Aorta (tissue), 5 donors: Measurements from ENCODE around the gene NFATC1. TPM values are rescaled to one million over a fixed set of nuclear protein-coding genes. Genes with fewer than 3 reads are reported as not detected.

Source experiments
- ATAC-seq: fragments of 200-7000 bp; cut with Tn5 transposase; one replicate; pipeline ENCODE4 v1.9.1; 2022; ENCODE audit warnings: moderate library complexity; ENCODE audit not compliant: low FRiP score
- DNase-seq, 2 donors: peaks; one replicate each; pipeline ENCODE4 v3.0.0-alpha.2; 2020
- H3K27ac ChIP-seq, 2 donors: one replicate each; pipeline ENCODE4 v1.5.1; 2013; ENCODE audit warnings: low read length in 2 of 2, mild to moderate bottlenecking in 2 of 2, moderate library complexity in 2 of 2, control low read depth in 1 of 2, inconsistent platforms in 1 of 2, low read depth in 1 of 2
- H3K27me3 ChIP-seq, 2 donors: one replicate each; pipeline ENCODE4 v1.6.1; 2013; ENCODE audit warnings: control low read depth in 1 of 2, low read length in 1 of 2, mild to moderate bottlenecking in 1 of 2, moderate library complexity in 1 of 2; ENCODE audit not compliant: insufficient read depth in 2 of 2, control insufficient read depth in 1 of 2
- H3K36me3 ChIP-seq, 2 donors: one replicate each; pipeline ENCODE4 v1.6.1; 2013; ENCODE audit warnings: control low read depth in 1 of 2, low read length in 1 of 2, mild to moderate bottlenecking in 1 of 2; ENCODE audit not compliant: insufficient read depth in 2 of 2, control insufficient read depth in 1 of 2
- H3K4me1 ChIP-seq, 2 donors: one replicate each; pipeline ENCODE4 v1.6.1; 2013; ENCODE audit warnings: low read length in 2 of 2, control low read depth in 1 of 2, mild to moderate bottlenecking in 1 of 2, moderate library complexity in 1 of 2; ENCODE audit not compliant: insufficient read depth in 2 of 2, control insufficient read depth in 1 of 2
- H3K4me3 ChIP-seq, 2 donors: one replicate each; pipeline ENCODE4 v1.5.1; 2013; ENCODE audit warnings: low read length in 2 of 2, control low read depth in 1 of 2, mild to moderate bottlenecking in 1 of 2
- H3K9me3 ChIP-seq: one replicate; pipeline ENCODE4 v1.6.1; 2013; ENCODE audit warnings: mild to moderate bottlenecking, low read length; ENCODE audit not compliant: control insufficient read depth
- WGBS, 2 donors: extraction: QIAGEN DNeasy Blood & Tissue Kit; methylation state at CpG; one replicate each; pipeline ENCODE4 v1.1.7; 2013; 5-methylcytosine and 5-hydroxymethylcytosine counted together
- intact Hi-C, 2 donors: fragments of 100-400 bp; cut with DNase I; formaldehyde crosslinking; loops; one replicate each; pipeline versions ENCODE4 v1.14.2 to v1.15.0; 2022
- polyA plus RNA-seq, 2 donors: library from polyadenylated mRNA; stranded (reverse); fragments of 200-250 nt; gene quantifications; one replicate each; pipeline ENCODE4 v1.2.3, GENCODE V29; 2013
- total RNA-seq, 2 donors: library from RNA; stranded (reverse); fragmentation: NEBNext Ultra II Directional; extraction: Animal tissue kit (Norgen Biotek cat#: 25700); gene quantifications; one replicate each; pipeline ENCODE4 v1.2.1, GENCODE V29; 2021
- donor health status: healthy with polysubstance abuse.
- donor health status: Bipolar disorder and iron deficiency.
- donor health status: DM: no; HTN: no; CAD: no.
- donor health status: DM: no; HTN: no; CAD: no.
- donor health status: DM: yes; HTN: yes; CAD: no.

NFATC1 gene
- total and polyA plus RNA-seq, 4 donors, result 2.0 to 39.2 (median 22.2) TPM

DNA sequence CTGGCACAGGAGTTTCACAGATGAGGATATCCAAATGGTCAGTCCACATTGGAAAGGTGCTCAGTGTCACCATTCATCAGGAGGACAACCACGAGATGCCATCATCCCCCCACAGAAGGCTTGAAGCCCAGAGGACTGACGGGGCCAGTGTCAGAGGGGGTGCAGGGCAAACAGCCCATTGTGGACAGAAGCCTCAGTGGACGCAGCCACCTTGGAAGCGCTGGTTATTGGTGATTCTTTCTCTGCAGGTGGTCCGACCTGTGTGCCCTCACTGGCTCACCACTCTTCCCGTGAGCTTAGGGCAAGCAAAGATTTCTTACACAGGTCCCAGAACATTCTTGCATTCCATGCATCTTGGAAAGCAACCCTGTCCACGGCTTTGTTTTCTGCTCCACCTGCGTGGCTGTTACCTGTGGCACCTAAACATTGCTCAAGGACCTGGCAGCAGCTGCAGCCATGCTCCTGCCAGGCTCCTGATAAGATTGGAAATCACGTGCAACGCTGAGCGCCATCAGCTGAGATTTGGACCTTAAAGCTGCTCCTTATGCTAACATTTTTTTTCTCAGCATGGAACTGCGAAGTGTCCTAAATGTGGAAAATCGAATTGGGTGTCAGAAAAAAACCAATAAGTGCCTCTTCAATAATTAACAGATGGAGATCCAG is 172.9 kb downstream of the NFATC1 start:
- Histone ChIP-seq H3K27me3 (no peaks in the 10 kb centered on the region), H3K36me3 (no peaks in the 10 kb centered on the region), H3K9me3 (peaks cover 4% of the 10 kb centered on the region), H3K4me3 (no peak overlapping the region), H3K27ac (no peak overlapping the region), H3K4me1 (peaks cover 3 to 6% of the 10 kb centered on the region in 2 donors)
- intact Hi-C loops, result no loop called here
- WGBS, 2 donors, result 94% methylated on average over 13 of the region's 13 CpGs
- ATAC-seq (no peak), DNase-seq (peak in 1 of 2 donors; percentile 48)

DNA sequence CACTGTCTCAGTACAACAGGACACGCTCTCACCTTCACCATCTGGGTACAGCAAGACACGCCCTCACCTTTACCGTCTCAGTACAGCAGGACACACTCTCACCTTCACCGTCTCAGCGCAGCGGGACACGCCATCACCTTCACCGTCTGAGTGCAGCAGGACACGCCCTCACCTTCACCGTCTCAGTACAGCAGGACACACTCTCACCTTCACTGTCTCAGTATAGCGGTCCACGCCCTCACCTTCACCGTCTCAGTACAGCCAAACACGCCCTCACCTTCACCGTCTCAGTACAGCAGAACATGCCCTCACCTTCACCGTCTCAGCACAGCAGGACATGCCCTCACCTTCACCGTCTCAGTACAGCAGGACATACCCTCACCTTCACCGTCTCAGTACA is 174.0 kb downstream of the NFATC1 start:
- WGBS, 2 donors, result 93 to 96% methylated on average over 18 of the region's 18 CpGs
- peaks cover 3 to 6% of the 10 kb centered on the region in 2 donors for H3K4me1 ChIP-seq
- H3K36me3 ChIP-seq, result no peaks in the 10 kb centered on the region
- H3K27me3 ChIP-seq, result no peaks in the 10 kb centered on the region
- H3K9me3 ChIP-seq, result peaks cover 4% of the 10 kb centered on the region
- ATAC-seq (no peak), DNase-seq (peak; percentile 33 to 57)
- H3K4me3 ChIP-seq, result no peak overlapping the region
- H3K27ac ChIP-seq, result no peak overlapping the region
- intact Hi-C loops, result loop anchor here in 1 of 2 donors (10.0 kb wide), 1 partner anchor 55 kb away; no protein-coding TSS in a partner anchor

- peak in 1 of 2 donors; percentile 46 for DNase-seq
- intact Hi-C loops, result loop anchor here in 1 of 2 donors (10.0 kb wide), 1 partner anchor 56 kb away; no protein-coding TSS in a partner anchor
Measured at GRCh38 chr18:79570266-79571201, 174.8 kb downstream of the NFATC1 start.

GRCh38 chr18:79571211-79572092 is 175.7 kb downstream of the NFATC1 start:
- Histone ChIP-seq H3K36me3 (no peaks in the 10 kb centered on the region), H3K27me3 (no peaks in the 10 kb centered on the region), H3K27ac (no peak overlapping the region), H3K4me1 (peaks cover 3 to 6% of the 10 kb centered on the region in 2 donors), H3K4me3 (no peak overlapping the region), H3K9me3 (peaks cover 4% of the 10 kb centered on the region)
- intact Hi-C loops, result loop anchor here in 1 of 2 donors (10.0 kb wide), 1 partner anchor 57 kb away; no protein-coding TSS in a partner anchor
- ATAC-seq, result no peak
- WGBS, 2 donors, result 92 to 93% methylated on average over 36 to 38 of the region's 38 CpGs
- peak in 1 of 2 donors; percentile 44 for DNase-seq

More at GRCh38 chr18:79570266-79571201, 174.8 kb downstream of the NFATC1 start:
- H3K4me1 ChIP-seq, result peaks cover 3 to 6% of the 10 kb centered on the region in 2 donors
- no peak overlapping the region for H3K4me3 ChIP-seq
- WGBS, 2 donors, result 81 to 89% methylated on average over 26 of the region's 26 CpGs
- no peaks in the 10 kb centered on the region for H3K36me3 ChIP-seq
- peaks cover 4% of the 10 kb centered on the region for H3K9me3 ChIP-seq
- no peaks in the 10 kb centered on the region for H3K27me3 ChIP-seq
- ATAC-seq, result no peak
- H3K27ac ChIP-seq, result no peak overlapping the region

GRCh38 chr18:79572093-79572780 is 176.5 kb downstream of the NFATC1 start:
- intact Hi-C loops, result loop anchor here in 1 of 2 donors (10.0 kb wide), 1 partner anchor 57 kb away; no protein-coding TSS in a partner anchor
- ATAC-seq, result no peak
- WGBS, 2 donors, result 59 to 67% methylated on average over 18 of the region's 18 CpGs

DNA sequence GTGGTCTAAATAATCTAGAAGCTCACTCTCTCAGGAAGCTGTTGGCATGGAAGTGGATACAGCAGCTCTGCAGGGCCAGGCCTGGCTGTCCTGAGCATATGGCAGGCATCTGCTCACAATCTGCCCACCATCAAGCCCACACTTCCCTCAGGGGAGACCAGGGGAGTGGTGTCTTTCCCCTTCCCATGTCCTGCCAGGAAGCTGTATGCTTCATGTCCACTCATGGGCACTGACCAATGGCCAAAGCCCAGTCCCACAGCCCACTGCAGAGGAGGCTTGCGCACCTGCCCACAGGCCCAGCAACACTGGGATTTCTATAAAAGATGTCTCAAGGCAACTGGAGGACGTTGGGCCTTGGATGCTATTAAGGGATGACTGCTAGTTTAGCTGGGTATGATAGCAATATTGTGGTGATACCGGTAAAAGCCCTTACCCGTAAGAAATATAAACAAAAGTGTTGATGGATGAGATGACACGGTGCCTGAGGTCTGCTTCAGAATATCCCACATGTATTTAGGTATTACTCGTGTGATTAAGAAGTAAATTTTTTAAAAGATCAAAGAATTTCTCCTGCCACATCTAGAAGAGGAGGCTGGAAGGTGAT is 177.2 kb downstream of the NFATC1 start:
- H3K27ac ChIP-seq, result no peak overlapping the region
- H3K4me3 ChIP-seq, result no peak overlapping the region
- DNase-seq, result no peak
- 95 to 96% methylated on average over 6 of the region's 6 CpGs for WGBS, 2 donors
- H3K36me3 ChIP-seq, result no peaks in the 10 kb centered on the region
- no peak for ATAC-seq
- intact Hi-C loops, result loop anchor here in 1 of 2 donors (10.0 kb wide), 1 partner anchor 58 kb away; no protein-coding TSS in a partner anchor
- H3K27me3 ChIP-seq, result no peaks in the 10 kb centered on the region
- H3K4me1 ChIP-seq, result no peaks in the 10 kb centered on the region
- peaks cover 4% of the 10 kb centered on the region for H3K9me3 ChIP-seq

More at GRCh38 chr18:79572093-79572780, 176.5 kb downstream of the NFATC1 start:
- H3K27ac ChIP-seq, result no peak overlapping the region
- H3K27me3 ChIP-seq, result no peaks in the 10 kb centered on the region
- no peak overlapping the region for H3K4me3 ChIP-seq
- DNase-seq, result peak; percentile 48 to 55
- peaks cover 4% of the 10 kb centered on the region for H3K9me3 ChIP-seq
- no peaks in the 10 kb centered on the region for H3K36me3 ChIP-seq
- H3K4me1 ChIP-seq, result peaks cover 3% of the 10 kb centered on the region in 2 donors

DNA sequence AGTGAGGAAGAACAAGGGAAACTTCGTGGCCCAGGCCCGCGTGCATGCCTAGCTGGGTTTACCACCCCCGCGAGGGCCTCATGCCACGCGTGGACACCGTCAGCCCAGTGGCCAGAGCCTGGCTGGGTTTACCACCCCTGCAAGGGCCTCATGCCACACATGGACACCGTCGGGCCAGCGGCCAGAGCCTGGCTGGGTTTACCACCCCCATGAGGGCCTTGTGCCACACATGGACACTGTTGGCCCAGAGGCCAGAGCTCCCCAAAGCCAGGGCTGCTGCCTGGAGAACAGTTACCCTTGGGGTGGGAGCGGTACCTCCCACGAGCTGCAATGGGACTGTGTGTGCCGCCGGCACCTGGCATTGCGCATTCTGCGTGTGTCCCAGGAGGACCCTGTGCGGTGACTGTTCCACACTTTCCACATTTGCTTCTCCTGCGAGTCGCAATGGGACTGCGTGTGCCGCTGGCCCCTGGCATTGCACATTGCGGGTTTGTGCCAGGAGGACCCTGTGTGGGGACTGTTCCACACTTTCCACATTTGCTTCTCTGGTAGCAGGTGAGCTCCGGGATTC is 178.3 kb downstream of the NFATC1 start:
- Histone ChIP-seq H3K27me3 (no peaks in the 10 kb centered on the region), H3K9me3 (peaks cover 4% of the 10 kb centered on the region), H3K36me3 (no peaks in the 10 kb centered on the region), H3K27ac (no peak overlapping the region), H3K4me1 (no peaks in the 10 kb centered on the region), H3K4me3 (no peak overlapping the region)
- peak; percentile 33 to 67 for DNase-seq
- 98% methylated on average over 24 of the region's 24 CpGs for WGBS, 2 donors
- ATAC-seq, result no peak
- intact Hi-C loops, result loop anchor here in 1 of 2 donors (10.0 kb wide), 1 partner anchor 59 kb away; no protein-coding TSS in a partner anchor
